HCT116 (cell line): Measurements from ENCODE around the gene CUL4A. TPM values are rescaled to one million over a fixed set of nuclear protein-coding genes. Genes with fewer than 3 reads are reported as not detected.

Experiments used
- ATAC-seq: fragments of 200-7000 bp; cut with Tn5 transposase; 2 replicates; pipeline ENCODE4 v1.9.1; 2020; ENCODE audit warnings: mild to moderate bottlenecking, moderate library complexity
- BruUV-seq: library from RNA; stranded (reverse); fragments of 400-500 nt; replicated peaks from 2 replicates; lab custom pipeline; 2021; lab: Mats Ljungman, UMichigan
- CTCF ChIA-PET: fragments of 300-600 bp; sonication (Branson Sonifier 250); formaldehyde crosslinking; loops from one replicate; lab custom pipeline; 2021; ENCODE audit warnings: antibody characterized with exemption; lab: Charles Lee
- POLR2A ChIA-PET: fragments of 300-600, 350-600 bp; sonication (Branson Sonifier 250); formaldehyde crosslinking; loops from one replicate; lab custom pipeline; 2021; ENCODE audit warnings: antibody characterized with exemption; lab: Charles Lee
- RAD21 ChIA-PET, 2 experiments: fragments of 300-600 bp; sonication (Branson Sonifier 250); formaldehyde crosslinking; loops; one replicate each; lab custom pipeline; 2023; ENCODE audit warnings: low total read pairs in 2 of 2; ENCODE audit not compliant: uncharacterized antibody in 2 of 2, unreplicated experiment in 2 of 2, low non-redundant PET in 1 of 2; lab: Charles Lee
- DNase-seq: peaks from one replicate; pipeline ENCODE4 v3.0.0-alpha.2; 2010; ENCODE audit warnings: low read depth, low spot score
- H2AFZ ChIP-seq: fragments of 200-600 bp; shearing (Covaris generic), sonication (generic); 2 replicates; pipeline ENCODE4 v1.6.1; 2017; ENCODE audit warnings: low read depth, mixed run types, mixed read lengths, antibody characterized with exemption, low read length; ENCODE audit not compliant: poor library complexity, severe bottlenecking
- H3K27ac ChIP-seq: 2 replicates; pipeline ENCODE4 v1.5.1; 2012; ENCODE audit warnings: low read depth, low read length
- H3K27me3 ChIP-seq: fragments of 200-600 bp; sonication (generic); 2 replicates; pipeline ENCODE4 v1.6.1; 2016; ENCODE audit warnings: mixed run types, low read length, mixed read lengths; ENCODE audit not compliant: insufficient read depth
- H3K36me3 ChIP-seq, 2 experiments: fragments of 200-500 bp in 1 of 2; fragments of 200-600 bp in 1 of 2; sonication (Bioruptor generic) in 1 of 2; sonication (generic) in 1 of 2; 2 replicates each; pipeline versions ENCODE4 v1.5.1 to v1.6.1; 2014 to 2016; ENCODE audit warnings: low read length in 2 of 2, inconsistent platforms in 1 of 2, mixed read lengths in 1 of 2, mixed run types in 1 of 2; ENCODE audit not compliant: insufficient read depth in 2 of 2, control insufficient read depth in 1 of 2
- H3K4me1 ChIP-seq, 2 experiments: fragments of 200-600 bp in 1 of 2; sonication (generic) in 1 of 2; 2 replicates each; pipeline versions ENCODE4 v1.5.1 to v1.6.1; 2012 to 2017; ENCODE audit warnings: low read length in 2 of 2, inconsistent platforms in 1 of 2, mild to moderate bottlenecking in 1 of 2, mixed read lengths in 1 of 2, mixed run types in 1 of 2, moderate library complexity in 1 of 2; ENCODE audit not compliant: insufficient read depth in 2 of 2, control insufficient read depth in 1 of 2
- H3K4me2 ChIP-seq: fragments of 200-600 bp; sonication (generic); 2 replicates; pipeline ENCODE4 v1.6.1; 2017; ENCODE audit warnings: mixed run types, low read length, mixed read lengths
- H3K4me3 ChIP-seq, 2 experiments: fragments of 200-600 bp in 1 of 2; sonication (generic) in 1 of 2; replicated peaks in 1 of 2; 2 replicates each; pipeline ENCODE4 v1.5.1; 2011 to 2016; ENCODE audit warnings: low read length in 2 of 2, control low read depth in 1 of 2, low read depth in 1 of 2, mild to moderate bottlenecking in 1 of 2, mixed read lengths in 1 of 2, mixed run types in 1 of 2
- H3K79me2 ChIP-seq: fragments of 200-600 bp; sonication (generic); 2 replicates; pipeline ENCODE4 v1.6.1; 2017; ENCODE audit warnings: mild to moderate bottlenecking, mixed run types, low read length, moderate library complexity, mixed read lengths; ENCODE audit not compliant: insufficient read depth
- H3K9ac ChIP-seq: fragments of 200-600 bp; sonication (generic); 2 replicates; pipeline ENCODE4 v1.6.1; 2016; ENCODE audit warnings: low read length, mixed read lengths
- H3K9me2 ChIP-seq: fragments of 200-600 bp; sonication (generic), shearing (Covaris generic); 2 replicates; pipeline ENCODE4 v1.6.1; 2017; ENCODE audit warnings: mixed run types, mild to moderate bottlenecking, moderate library complexity; ENCODE audit not compliant: insufficient read depth
- H3K9me3 ChIP-seq, 2 experiments: fragments of 200-500 bp in 1 of 2; fragments of 200-600 bp in 1 of 2; sonication (Bioruptor generic) in 1 of 2; sonication (generic) in 1 of 2; 2 replicates each; pipeline ENCODE4 v1.6.1; 2014 to 2017; ENCODE audit warnings: low read length in 2 of 2, mixed read lengths in 2 of 2, inconsistent platforms in 1 of 2, low read depth in 1 of 2, mild to moderate bottlenecking in 1 of 2, mixed run types in 1 of 2, moderate library complexity in 1 of 2; ENCODE audit not compliant: control insufficient read depth in 1 of 2, insufficient read depth in 1 of 2
- H4K20me1 ChIP-seq: fragments of 200-600 bp; sonication (generic), shearing (Covaris generic); 2 replicates; pipeline ENCODE4 v1.6.1; 2017; ENCODE audit warnings: mixed run types, mild to moderate bottlenecking, moderate library complexity; ENCODE audit not compliant: insufficient read depth
- ATF3 ChIP-seq: IDR thresholded peaks from 2 replicates; pipeline ENCODE4 v1.6.1; 2012
- ELF1 ChIP-seq: IDR thresholded peaks from 2 replicates; pipeline ENCODE4 v1.6.1; 2012; ENCODE audit warnings: low read depth, borderline replicate concordance
- EZH2 ChIP-seq: fragments of 200-600 bp; sonication (generic); IDR thresholded peaks from 2 replicates; pipeline ENCODE4 v1.6.1; 2017; ENCODE audit warnings: antibody characterized with exemption, mixed run types
- EZH2phosphoT487 ChIP-seq: fragments of 200-600 bp; IDR thresholded peaks from 2 replicates; pipeline ENCODE4 v1.6.1; 2018; ENCODE audit warnings: antibody characterized with exemption, borderline replicate concordance
- REST ChIP-seq: IDR thresholded peaks from 2 replicates; pipeline ENCODE4 v1.6.1; 2012; ENCODE audit warnings: low read depth
- SIN3A ChIP-seq: IDR thresholded peaks from 2 replicates; pipeline ENCODE4 v1.6.1; 2012; ENCODE audit warnings: low read depth
- SP1 ChIP-seq: IDR thresholded peaks from 2 replicates; pipeline ENCODE4 v1.6.1; 2012; ENCODE audit warnings: low read depth
- TCF7L2 ChIP-seq: IDR thresholded peaks from 2 replicates; pipeline ENCODE4 v1.7.0; 2011; ENCODE audit warnings: borderline replicate concordance, inconsistent platforms; ENCODE audit not compliant: insufficient read depth, insufficient read length; ENCODE audit errors: extremely low read depth
- ZNF274 ChIP-seq: fragments of 200-500 bp; sonication (Bioruptor generic); IDR thresholded peaks from 2 replicates; pipeline ENCODE4 v1.6.1; 2014; ENCODE audit warnings: mild to moderate bottlenecking, low read depth, low read length, inconsistent platforms
- intact Hi-C: fragments of 100-400 bp; cut with micrococcal nuclease; formaldehyde crosslinking; loops from 2 replicates; pipeline ENCODE4 v1.10.0; 2022
- total RNA-seq: library from RNA; stranded (reverse); gene quantifications from one replicate; pipeline ENCODE4 v1.2.1, GENCODE V29; 2021; ENCODE audit not compliant: unreplicated experiment

The CUL4A gene
- total RNA-seq, 1 experiment from 2014 or later: 76.5 TPM

- no peak overlapping the region for H3K4me2 ChIP-seq
- H3K27me3 ChIP-seq: peaks cover 3% of the 10 kb centered on the region; the same call in 1 of the 2 replicates
- ChIA-PET RAD21 (no interaction called here), CTCF (no interaction called here), POLR2A (no interaction called here)
- no peak for TF ChIP-seq ZNF274
- TF ChIP-seq ELF1: no peak
- TF ChIP-seq EZH2phosphoT487: no peak
- no peak for TF ChIP-seq TCF7L2
- TF ChIP-seq ATF3: no peak
- TF ChIP-seq EZH2: no peak
- TF ChIP-seq SP1: no peak
- TF ChIP-seq REST: no peak
- no peak for TF ChIP-seq SIN3A
- H3K9me2 ChIP-seq: no peaks in the 10 kb centered on the region
- H3K79me2 ChIP-seq: no peaks in the 10 kb centered on the region
- no peaks in the 10 kb centered on the region for H3K36me3 ChIP-seq
- no peaks in the 10 kb centered on the region for H3K9me3 ChIP-seq
- H3K27ac ChIP-seq: no peak overlapping the region
- DNase-seq: no peak
- ATAC-seq: no peak
- BruUV-seq: no TSS peak
- H3K9ac ChIP-seq: no peak overlapping the region
- no peaks in the 10 kb centered on the region for H4K20me1 ChIP-seq
- no peaks in the 10 kb centered on the region for H3K4me1 ChIP-seq
- intact Hi-C loops: no loop called here
- no peak overlapping the region for H3K4me3 ChIP-seq
- H2AFZ ChIP-seq: no peak overlapping the region
Measured at GRCh38 chr13:113160983-113161382, 48.4 kb upstream of the CUL4A start.
